OCI-LY7 (cell line): ENCODE measurements around the gene GSE1.

Source experiments
- EZH2phosphoT487 ChIP-seq: fragments of 200-600 bp; sonication (generic); IDR thresholded peaks from 2 replicates; pipeline ENCODE4 v1.6.1; 2018; ENCODE audit warnings: low read depth, borderline replicate concordance, mild to moderate bottlenecking, mixed run types, antibody characterized with exemption, low read length, moderate library complexity, mixed read lengths
- TF ChIP-seq, protein P1 (sequence below): fragments of 200-600 bp; sonication (generic); conservative IDR thresholded peaks from 2 replicates; pipeline ENCODE4 v1.5.1; 2014; ENCODE audit warnings: mild to moderate bottlenecking, antibody characterized with exemption, low read length, moderate library complexity, mixed read lengths

DNA sequence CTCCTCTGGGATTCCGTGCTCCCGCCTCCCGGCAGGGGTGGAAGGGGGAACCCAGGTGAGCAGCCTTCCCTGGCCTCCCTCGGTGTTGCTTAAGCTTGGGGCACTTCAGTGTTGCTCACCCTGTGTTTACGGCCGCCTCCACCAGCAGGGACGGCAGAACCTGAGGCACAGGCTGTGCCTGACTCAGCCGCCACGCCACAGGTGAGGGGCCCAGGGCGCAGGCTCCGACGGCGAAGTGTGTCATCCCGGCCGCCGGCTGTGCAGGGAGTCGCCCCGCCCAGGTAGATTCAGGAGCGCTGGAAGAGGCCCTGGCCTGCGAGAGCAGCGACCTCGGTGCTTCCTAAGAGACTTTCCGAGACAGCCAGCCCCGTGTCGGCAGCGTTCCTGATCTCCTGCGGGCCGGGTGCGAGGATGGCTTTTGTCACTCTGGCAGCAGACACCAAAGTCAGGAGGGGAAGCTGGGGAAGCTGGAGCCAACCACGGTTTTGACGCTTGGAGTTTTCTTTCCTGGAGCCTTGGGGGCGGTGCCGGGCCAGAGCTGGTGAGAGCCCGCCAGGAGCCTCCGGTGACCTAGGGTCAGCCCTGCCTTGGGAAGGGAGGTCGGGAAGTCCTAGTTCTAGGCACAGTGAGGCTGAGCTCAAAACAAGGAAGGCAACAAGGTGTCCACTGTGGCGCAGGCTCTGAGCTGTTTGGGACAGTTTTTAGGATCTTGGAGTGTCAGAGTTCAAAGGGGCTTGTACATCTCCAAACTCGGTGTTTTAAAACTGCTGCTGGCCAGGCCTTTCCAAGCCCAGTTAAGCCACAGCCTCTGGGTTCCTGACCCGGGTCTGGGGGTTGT is 2.1 kb downstream of the GSE1 start:
- TF ChIP-seq, protein P1, sequence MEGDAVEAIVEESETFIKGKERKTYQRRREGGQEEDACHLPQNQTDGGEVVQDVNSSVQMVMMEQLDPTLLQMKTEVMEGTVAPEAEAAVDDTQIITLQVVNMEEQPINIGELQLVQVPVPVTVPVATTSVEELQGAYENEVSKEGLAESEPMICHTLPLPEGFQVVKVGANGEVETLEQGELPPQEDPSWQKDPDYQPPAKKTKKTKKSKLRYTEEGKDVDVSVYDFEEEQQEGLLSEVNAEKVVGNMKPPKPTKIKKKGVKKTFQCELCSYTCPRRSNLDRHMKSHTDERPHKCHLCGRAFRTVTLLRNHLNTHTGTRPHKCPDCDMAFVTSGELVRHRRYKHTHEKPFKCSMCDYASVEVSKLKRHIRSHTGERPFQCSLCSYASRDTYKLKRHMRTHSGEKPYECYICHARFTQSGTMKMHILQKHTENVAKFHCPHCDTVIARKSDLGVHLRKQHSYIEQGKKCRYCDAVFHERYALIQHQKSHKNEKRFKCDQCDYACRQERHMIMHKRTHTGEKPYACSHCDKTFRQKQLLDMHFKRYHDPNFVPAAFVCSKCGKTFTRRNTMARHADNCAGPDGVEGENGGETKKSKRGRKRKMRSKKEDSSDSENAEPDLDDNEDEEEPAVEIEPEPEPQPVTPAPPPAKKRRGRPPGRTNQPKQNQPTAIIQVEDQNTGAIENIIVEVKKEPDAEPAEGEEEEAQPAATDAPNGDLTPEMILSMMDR, result no peak
- TF ChIP-seq EZH2phosphoT487, result no peak
